Ishikawa (cell line): ENCODE measurements around the gene IFNA17.

Experiments
- CEBPB ChIP-seq: IDR thresholded peaks from 2 replicates; pipeline ENCODE4 v1.6.1; 2012
- CREB1 ChIP-seq: IDR thresholded peaks from 2 replicates; pipeline ENCODE4 v1.6.1; 2012; ENCODE audit warnings: low read depth
- EGR1 ChIP-seq: IDR thresholded peaks from 2 replicates; pipeline ENCODE4 v1.6.1; 2012
- EP300 ChIP-seq: IDR thresholded peaks from 2 replicates; pipeline ENCODE4 v1.6.1; 2012; ENCODE audit warnings: borderline replicate concordance
- FOXM1 ChIP-seq: IDR thresholded peaks from 2 replicates; pipeline ENCODE4 v1.6.1; 2012; ENCODE audit warnings: low read depth, borderline replicate concordance
- MAX ChIP-seq: IDR thresholded peaks from 2 replicates; pipeline ENCODE4 v1.6.1; 2012
- NFIC ChIP-seq: IDR thresholded peaks from 2 replicates; pipeline ENCODE4 v1.6.1; 2012
- RAD21 ChIP-seq: IDR thresholded peaks from 2 replicates; pipeline ENCODE4 v1.6.1; 2012; ENCODE audit warnings: low read depth
- REST ChIP-seq: IDR thresholded peaks from 2 replicates; pipeline ENCODE4 v1.6.1; 2012; ENCODE audit warnings: low read depth, mild to moderate bottlenecking
- TAF1 ChIP-seq: IDR thresholded peaks from 2 replicates; pipeline ENCODE4 v1.6.1; 2012; ENCODE audit warnings: low read depth, mild to moderate bottlenecking
- TCF12 ChIP-seq: IDR thresholded peaks from 2 replicates; pipeline ENCODE4 v1.6.1; 2012; ENCODE audit warnings: low read depth
- TEAD4 ChIP-seq: IDR thresholded peaks from 2 replicates; pipeline ENCODE4 v1.6.1; 2012
- USF1 ChIP-seq: IDR thresholded peaks from 2 replicates; pipeline ENCODE4 v1.6.1; 2012
- YY1 ChIP-seq: IDR thresholded peaks from 2 replicates; pipeline ENCODE4 v1.6.1; 2012; ENCODE audit warnings: low read depth
- ZBTB7A ChIP-seq: IDR thresholded peaks from 2 replicates; pipeline ENCODE4 v1.6.1; 2012; ENCODE audit warnings: low read depth

The IFNA17 gene

GRCh38 chr9:21228122-21228521 lies at the start of gene IFNA17:
TSS of gene IFNA17 (minus strand) at chr9:21228222. CDS start at chr9:21228173, 49 bp downstream.
- TF ChIP-seq USF1 (no peak), TEAD4 (no peak), EGR1 (no peak), CEBPB (no peak), EP300 (no peak), TAF1 (no peak), CREB1 (no peak), NFIC (no peak), TCF12 (no peak)

DNA sequence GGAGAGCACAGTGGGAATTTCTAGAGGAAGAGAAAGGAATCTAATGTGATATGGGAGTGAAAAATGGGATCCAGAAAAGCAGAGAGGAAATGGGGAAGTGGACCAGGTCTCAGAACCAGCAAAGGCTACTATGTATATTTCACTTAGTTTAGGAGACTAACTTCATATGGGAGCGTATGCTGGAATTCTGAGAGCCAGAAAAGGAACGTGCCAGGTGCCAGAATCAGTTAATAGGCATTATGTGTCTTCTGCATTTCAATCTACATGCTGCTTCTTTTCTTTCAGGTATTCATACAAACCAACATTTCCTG lies 40.3 kb upstream of the IFNA17 start:
- no peak for TF ChIP-seq USF1

DNA sequence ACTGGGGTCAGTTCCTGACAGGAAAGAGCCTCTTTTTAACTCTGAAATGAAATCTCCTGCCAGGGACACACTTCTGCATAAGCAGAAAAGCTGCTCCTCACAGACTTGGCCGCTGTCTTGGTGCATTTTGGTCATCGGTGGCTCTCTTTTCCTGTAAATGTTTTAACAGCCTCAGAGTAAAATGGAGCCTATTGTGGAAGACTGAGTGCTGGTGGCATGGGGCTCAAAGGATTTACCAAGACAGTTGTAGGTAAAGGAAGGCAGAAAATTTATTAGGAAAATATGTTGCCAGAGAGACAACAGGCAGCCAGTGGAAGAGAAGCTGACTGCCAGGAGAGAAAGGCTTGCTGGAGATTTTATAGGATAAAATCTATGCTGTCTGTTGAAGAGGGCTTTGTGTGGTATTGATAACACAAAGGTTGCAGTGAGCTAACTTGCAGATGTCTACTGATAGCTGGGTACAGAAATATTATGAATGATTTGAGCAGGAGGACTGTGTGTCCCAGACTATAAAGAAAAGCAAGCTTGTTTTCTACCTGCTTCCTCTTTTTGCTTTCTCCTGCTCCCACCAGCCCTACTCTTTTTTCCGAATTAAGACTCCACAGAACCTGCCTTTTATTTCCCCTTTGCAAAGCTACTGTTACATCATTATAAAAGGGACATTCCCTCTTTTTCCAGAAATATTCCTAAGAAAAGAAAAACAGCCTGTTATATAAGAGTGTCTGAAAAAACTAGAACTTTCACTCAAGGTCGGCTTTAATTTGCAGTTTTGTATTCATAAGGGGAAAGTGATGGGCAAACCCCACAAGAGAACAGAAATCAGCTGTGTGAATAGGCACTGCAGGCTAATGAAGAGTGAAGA lies 39.7 kb upstream of the IFNA17 start:
- no peak for TF ChIP-seq FOXM1
- no peak for TF ChIP-seq TEAD4
- no peak for TF ChIP-seq EP300
- no peak for TF ChIP-seq USF1
- no peak for TF ChIP-seq CEBPB
- no peak for TF ChIP-seq TAF1
- TF ChIP-seq ZBTB7A: no peak
- no peak for TF ChIP-seq YY1
- no peak for TF ChIP-seq REST
- no peak for TF ChIP-seq CREB1
- TF ChIP-seq NFIC: no peak
- TF ChIP-seq EGR1: no peak
- TF ChIP-seq TCF12: no peak
- TF ChIP-seq MAX: no peak

GRCh38 chr9:21266733-21267484 lies 38.9 kb upstream of the IFNA17 start:
- no peak for TF ChIP-seq FOXM1
- no peak for TF ChIP-seq YY1
- TF ChIP-seq TCF12: no peak
- no peak for TF ChIP-seq RAD21
- TF ChIP-seq EGR1: no peak
- no peak for TF ChIP-seq ZBTB7A
- TF ChIP-seq EP300: no peak
- TF ChIP-seq CREB1: no peak
- no peak for TF ChIP-seq TEAD4
- TF ChIP-seq CEBPB: no peak
- TF ChIP-seq REST: no peak
- no peak for TF ChIP-seq TAF1
- no peak for TF ChIP-seq NFIC
- no peak for TF ChIP-seq MAX
- TF ChIP-seq USF1: no peak

DNA sequence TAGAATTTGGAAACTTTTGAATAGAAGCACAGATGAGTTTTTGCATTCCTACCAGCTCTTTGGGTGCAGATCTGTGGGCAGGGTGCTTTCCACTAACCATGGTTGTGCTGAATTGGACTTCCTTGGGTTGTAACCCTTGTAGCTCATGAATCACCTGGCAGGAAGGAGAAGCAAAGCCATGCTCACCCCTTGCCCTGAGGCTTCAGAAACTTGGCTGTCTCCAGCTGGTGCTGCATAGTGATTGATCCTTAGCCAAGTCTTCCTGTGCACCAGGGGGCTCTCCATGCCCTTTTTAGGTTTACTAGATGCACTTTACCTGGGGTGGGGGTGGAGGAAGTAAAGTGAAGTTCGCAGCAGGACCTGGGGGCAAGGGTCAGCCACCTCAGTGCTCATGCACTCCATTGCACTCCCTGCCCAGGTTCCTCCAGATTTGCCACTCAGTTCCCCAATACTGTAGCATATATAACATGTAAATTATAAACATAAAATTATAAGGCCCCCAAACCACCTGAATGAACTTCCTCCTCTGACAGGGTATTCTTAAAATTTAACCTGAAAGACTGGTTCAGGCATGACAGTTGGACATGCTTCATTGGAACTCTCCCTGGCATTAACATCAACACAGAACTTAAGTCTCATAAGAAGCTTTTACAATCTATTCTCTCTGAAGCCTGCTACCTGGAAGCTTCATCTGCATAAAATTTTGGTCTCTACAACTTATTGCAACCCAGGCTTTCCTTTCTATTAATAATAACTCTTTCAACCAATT lies 37.6 kb upstream of the IFNA17 start:
- TF ChIP-seq TCF12: no peak
- no peak for TF ChIP-seq CEBPB
- TF ChIP-seq TAF1: no peak
- TF ChIP-seq NFIC: no peak
- TF ChIP-seq RAD21: no peak
- TF ChIP-seq ZBTB7A: no peak
- no peak for TF ChIP-seq TEAD4
- TF ChIP-seq YY1: no peak
- no peak for TF ChIP-seq CREB1
- TF ChIP-seq REST: no peak
- no peak for TF ChIP-seq USF1
- TF ChIP-seq MAX: no peak
- TF ChIP-seq FOXM1: no peak
- TF ChIP-seq EP300: no peak
